HepG2 (cell line): ENCODE data around the gene ZFAND2A. TPM values are rescaled to one million over a fixed set of nuclear protein-coding genes. Genes with fewer than 3 reads are reported as not detected.

Experiments
- ATAC-seq: fragments of 200-7000 bp; cut with Tn5 transposase; 3 replicates; pipeline ENCODE4 v1.9.1; 2020; ENCODE audit warnings: mild to moderate bottlenecking, moderate library complexity
- BruUV-seq: library from RNA; stranded (reverse); fragments of 400-500 nt; replicated peaks from 2 replicates; lab custom pipeline; 2021; lab: Mats Ljungman, UMichigan
- CTCF ChIA-PET: fragments of 300-600 bp; formaldehyde crosslinking; extraction: SDS; loops from one replicate; lab custom pipeline; 2021; ENCODE audit warnings: low total read pairs, inconsistent platforms, low intra/inter-chr PET ratio; lab: Yijun Ruan, JAX
- POLR2A ChIA-PET: fragments of 350-600 bp; sonication (Branson Sonifier 250); formaldehyde crosslinking; loops from one replicate; lab custom pipeline; 2020; ENCODE audit warnings: antibody characterized with exemption, inconsistent platforms; lab: Yijun Ruan, JAX
- DNase-seq: peaks from one replicate; pipeline ENCODE4 v3.0.0-alpha.2; 2015; ENCODE audit warnings: low spot score
- FAIRE-seq: peaks from 3 replicates; lab custom pipeline; 2011; peaks lifted over from hg19 to GRCh38; lab: Jason Lieb, UNC
- H2AFZ ChIP-seq: one replicate; pipeline ENCODE4 v1.6.1; 2011; ENCODE audit warnings: low read length, inconsistent platforms
- H3K27ac ChIP-seq: fragments of 300-600 bp; 3 replicates; pipeline ENCODE4 v1.8.0; 2011; ENCODE audit warnings: mixed run types, mild to moderate bottlenecking, mixed read lengths, low read length, inconsistent platforms; ENCODE audit not compliant: insufficient read depth; ENCODE audit errors: extremely low read length
- H3K27me3 ChIP-seq, 2 experiments: fragments of 200-600 bp in 1 of 2; 2 replicates in 1 of 2; 3 replicates in 1 of 2; pipeline versions ENCODE4 v1.6.0 to v1.8.0; 2011; ENCODE audit warnings: low read length in 2 of 2, mild to moderate bottlenecking in 2 of 2, moderate library complexity in 2 of 2, inconsistent platforms in 1 of 2; ENCODE audit not compliant: insufficient read depth in 2 of 2, control insufficient read depth in 1 of 2
- H3K36me3 ChIP-seq, 2 experiments: fragments of 200-600 bp in 1 of 2; replicated peaks in 1 of 2; 2 replicates in 1 of 2; 3 replicates in 1 of 2; pipeline versions ENCODE4 v1.5.1 to v1.8.0; 2011; ENCODE audit warnings: low read length in 2 of 2, inconsistent platforms in 1 of 2; ENCODE audit not compliant: insufficient read depth in 2 of 2, control insufficient read depth in 1 of 2
- H3K4me1 ChIP-seq: 2 replicates; pipeline ENCODE4 v1.5.1; 2012; ENCODE audit warnings: low read length, inconsistent platforms; ENCODE audit not compliant: insufficient read depth
- H3K4me2 ChIP-seq: 2 replicates; pipeline ENCODE4 v1.6.0; 2011; ENCODE audit warnings: low read depth, low read length, inconsistent platforms
- H3K4me3 ChIP-seq, 3 experiments: fragments of 200-600 bp in 1 of 3; sonication (generic), shearing (Covaris generic) in 1 of 3; replicated peaks in 1 of 3; 2 replicates each; pipeline ENCODE4 v1.5.1; 2011 to 2016; ENCODE audit warnings: low read length in 3 of 3, inconsistent platforms in 2 of 3, low read depth in 2 of 3, mild to moderate bottlenecking in 2 of 3, control low read depth in 1 of 3, mixed read lengths in 1 of 3; ENCODE audit not compliant: insufficient read depth in 1 of 3
- H3K79me2 ChIP-seq: one replicate; pipeline ENCODE4 v1.6.1; 2011; ENCODE audit warnings: low read length, inconsistent platforms; ENCODE audit not compliant: insufficient read depth
- H3K9ac ChIP-seq: 2 replicates; pipeline ENCODE4 v1.6.0; 2011; ENCODE audit warnings: mild to moderate bottlenecking, low read depth, low read length, inconsistent platforms; ENCODE audit not compliant: insufficient read depth
- H3K9me3 ChIP-seq: 2 replicates; pipeline ENCODE4 v1.5.1; 2012; ENCODE audit warnings: mild to moderate bottlenecking, low read length
- H4K20me1 ChIP-seq: 2 replicates; pipeline ENCODE4 v1.6.0; 2011; ENCODE audit warnings: inconsistent platforms, mild to moderate bottlenecking, low read length, moderate library complexity; ENCODE audit not compliant: insufficient read depth
- CTCF ChIP-seq: sonication (generic); formaldehyde crosslinking; IDR thresholded peaks from 2 replicates; pipeline ENCODE4 v1.5.0; 2020; ENCODE audit warnings: mild to moderate bottlenecking, missing genetic modification reagents, moderate library complexity
- HNRNPL ChIP-seq: fragments of 200-400 bp; formaldehyde crosslinking; IDR thresholded peaks from 2 replicates; pipeline ENCODE4 v1.6.1; 2017; ENCODE audit warnings: mild to moderate bottlenecking, low read depth, low read length
- MTF2 ChIP-seq: sonication (generic); formaldehyde crosslinking; IDR thresholded peaks from 2 replicates; pipeline ENCODE4 v1.5.0; 2020; ENCODE audit warnings: missing genetic modification reagents, borderline replicate concordance
- SAP130 ChIP-seq: IDR thresholded peaks from 2 replicates; pipeline ENCODE4 v1.6.1; 2016; ENCODE audit warnings: low read depth
- STAG1 ChIP-seq: sonication (generic); formaldehyde crosslinking; IDR thresholded peaks from 2 replicates; pipeline ENCODE4 v1.4.0; 2020; ENCODE audit warnings: missing genetic modification reagents
- ZNF263 ChIP-seq: sonication (generic); formaldehyde crosslinking; IDR thresholded peaks from 2 replicates; pipeline ENCODE4 v1.4.0; 2020; ENCODE audit warnings: missing genetic modification reagents
- ZNF350 ChIP-seq: sonication (generic); formaldehyde crosslinking; IDR thresholded peaks from 2 replicates; pipeline ENCODE4 v1.4.0; 2020; ENCODE audit warnings: mild to moderate bottlenecking, low read depth, missing genetic modification reagents, borderline replicate concordance
- ZNF543 ChIP-seq: sonication (generic); formaldehyde crosslinking; IDR thresholded peaks from 2 replicates; pipeline ENCODE4 v1.4.0; 2020; ENCODE audit warnings: mild to moderate bottlenecking, missing genetic modification reagents
- WGBS: methylation state at CpG from one replicate; pipeline ENCODE4 v1.1.6; 2017; ENCODE audit warnings: low lambda C conversion rate; 5-methylcytosine and 5-hydroxymethylcytosine counted together
- in situ Hi-C: cut with HindIII; loops from 2 replicates; pipeline ENCODE4 v1.10.0; 2017; ENCODE audit warnings: low pct_unique_long_range_greater_than_20kb; ENCODE audit not compliant: extremely low pct_ligation_motif_present
- intact Hi-C: fragments of 100-400 bp; cut with micrococcal nuclease; formaldehyde crosslinking; loops from one replicate; pipeline ENCODE4 v1.10.0; 2022; ENCODE audit not compliant: unreplicated experiment
- polyA plus RNA-seq, 8 experiments: library from polyadenylated mRNA; depleted of rRNA in 3 of 8; stranded (reverse) in 7 of 8; unstranded in 1 of 8; fragments of >200 nt; fragmentation: Illumina TruSeq in 4 of 8; extraction: Trizol in 4 of 8; gene quantifications; 2 replicates each; pipeline versions ENCODE4 v1.2.1 to v1.2.3, GENCODE V29; 2011 to 2016; ENCODE audit warnings: low read depth in 4 of 8, missing spikeins in 1 of 8, mixed read lengths in 1 of 8; ENCODE audit not compliant: insufficient read depth in 1 of 8
- total RNA-seq, 5 experiments: library from RNA; depleted of rRNA; stranded (reverse); fragments of >200 nt; fragmentation: Illumina TruSeq; extraction: Trizol; gene quantifications; 2 replicates each; pipeline ENCODE4 v1.2.3, GENCODE V29; 2016; ENCODE audit warnings: low read depth in 1 of 5

Gene ZFAND2A
- total and polyA plus RNA-seq, 2 of the 13 experiments (the other 11 are each of a cell fraction or from before 2014, with no cell fraction given), result 140 to 153 TPM

DNA sequence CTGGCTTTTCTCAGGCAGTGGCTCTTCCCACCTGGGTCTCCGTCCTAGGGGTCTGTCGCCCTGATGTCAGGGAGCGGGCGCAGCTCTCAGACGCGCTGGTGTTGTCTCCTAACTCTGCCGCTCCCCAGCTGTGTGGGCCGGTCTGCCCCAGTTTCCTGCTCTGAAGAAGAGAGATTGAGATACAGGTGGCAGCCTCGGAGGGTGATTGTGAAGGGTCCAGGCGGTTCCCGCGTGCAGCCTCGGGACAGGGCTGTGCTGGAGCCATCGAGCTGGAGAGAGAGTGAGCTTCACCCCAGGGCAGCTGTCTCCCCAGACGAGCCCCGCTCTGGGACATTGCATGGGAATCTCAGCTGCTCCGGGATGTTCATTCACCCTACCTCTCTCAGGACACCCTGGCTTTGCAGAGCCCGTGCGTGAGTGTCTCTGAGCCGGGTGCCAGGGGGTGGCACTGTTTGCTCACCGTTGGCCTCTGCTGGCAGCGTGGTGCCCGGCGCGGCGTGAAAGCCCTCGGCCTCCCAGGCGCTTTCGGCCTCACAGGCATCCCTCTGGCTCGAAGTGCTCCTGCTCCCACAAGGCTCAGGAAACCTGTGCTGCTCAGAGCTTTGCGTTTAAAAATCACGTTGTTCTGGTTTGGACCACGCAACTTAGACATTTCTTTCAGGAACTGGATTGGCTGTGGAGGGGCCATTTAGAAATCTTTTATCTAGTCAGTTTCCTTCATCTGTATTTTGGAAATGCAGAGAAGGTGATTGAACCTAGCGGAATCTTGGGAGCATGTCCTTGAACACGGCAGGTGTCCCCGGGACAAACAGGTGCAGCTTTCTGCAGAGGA, 33.8 kb upstream of the ZFAND2A start:
- WGBS, result 17% methylated on average over 9 of the region's 36 CpGs
- H3K27me3 ChIP-seq, result peaks cover 11 to 70% of the 10 kb centered on the region in 2 experiments
- H4K20me1 ChIP-seq, result no peaks in the 10 kb centered on the region
- no peak overlapping the region for H3K27ac ChIP-seq
- H3K4me1 ChIP-seq, result peaks cover 8% of the 10 kb centered on the region; the same call in 1 of the 2 replicates
- FAIRE-seq (no peak), DNase-seq (no peak), ATAC-seq (peak; percentile 67)
- no peak overlapping the region for H2AFZ ChIP-seq
- no peak overlapping the region for H3K4me2 ChIP-seq
- intact Hi-C loops (no loop called here), in situ Hi-C loops (no loop called here)
- TF ChIP-seq ZNF350, result no peak
- TF ChIP-seq STAG1, result peak; percentile 63
- TF ChIP-seq ZNF543 (CRISPR knock-in tag), result no peak
- 0 out of 2 replicates have a peak, but pooled peaks have one; percentile 13 for TF ChIP-seq MTF2 (CRISPR knock-in tag)
- TF ChIP-seq HNRNPL, result peak; percentile 84
- TF ChIP-seq SAP130 (CRISPR knock-in tag), result no peak
- peak; percentile 64 for TF ChIP-seq CTCF (CRISPR knock-in tag)
- TF ChIP-seq ZNF263 (CRISPR knock-in tag), result 0 out of 2 replicates have a peak, but pooled peaks have one; percentile 26
- no peaks in the 10 kb centered on the region for H3K36me3 ChIP-seq
- H3K79me2 ChIP-seq, result no peaks in the 10 kb centered on the region
- no peak overlapping the region for H3K4me3 ChIP-seq
- no peak overlapping the region for H3K9ac ChIP-seq
- POLR2A ChIA-PET, result no interaction called here
- no TSS peak for BruUV-seq
- no peaks in the 10 kb centered on the region for H3K9me3 ChIP-seq
- CTCF ChIA-PET, result no interaction called here
